ENCODE results near the gene KCNG2. TPM values are rescaled to one million over a fixed set of nuclear protein-coding genes. Genes with fewer than 3 reads are reported as not detected.

KCNG2 gene
- total and polyA plus RNA-seq, 9 of the 15 experiments (the other 6 are each of a cell fraction or from before 2014, with no cell fraction given) = not detected

- TF ChIP-seq UBTF (IDR thresholded peaks at IDR 0.05; ENCODE audit: borderline replicate concordance in 1 of 2, low read depth in 2 of 2, low read length in 2 of 2) = no peak
These were observed 106.1 kb downstream of the KCNG2 start (continued) for GRCh38 chr18:79903787-79904356.

GRCh38 chr18:79904357-79905147, 106.8 kb downstream of the KCNG2 start:
- H3K9me3 ChIP-seq (replicated peaks; ENCODE audit: control insufficient read depth, insufficient read depth, low read depth, low read length) = peaks cover 2% of the 10 kb centered on the region; the same call in 1 of the 2 replicates
- no peaks in the 10 kb centered on the region for H3K79me2 ChIP-seq (ENCODE audit: control insufficient read depth, insufficient read depth, low read length)
- no peak overlapping the region for H2AFZ ChIP-seq (ENCODE audit: low read depth, low read length)
- no peak overlapping the region for H3K9ac ChIP-seq (ENCODE audit: insufficient read depth in 1 of 2, low read depth in 2 of 2, low read length in 2 of 2)
- H3K27me3 ChIP-seq (ENCODE audit: control insufficient read depth in 2 of 2, insufficient read depth in 2 of 2, low read length in 2 of 2) = no peaks in the 10 kb centered on the region
- TF ChIP-seq ZNF655 (CRISPR knock-in tag; IDR thresholded peaks at IDR 0.05) = no peak
- TF ChIP-seq NCOA4 (IDR thresholded peaks at IDR 0.05; ENCODE audit: partially characterized antibody) = no peak
- no peak for TF ChIP-seq ZNF76 (CRISPR knock-in tag; IDR thresholded peaks at IDR 0.05; ENCODE audit: borderline replicate concordance)
- TF ChIP-seq EWSR1 (IDR thresholded peaks at IDR 0.05; ENCODE audit: borderline replicate concordance, low read depth, partially characterized antibody) = no peak
- no peak for TF ChIP-seq HCFC1 (IDR thresholded peaks at IDR 0.05; ENCODE audit: low read depth, low read length)
- ChIA-PET CTCF (ENCODE audit: low intra/inter-chr PET ratio) (no interaction called here), POLR2A (no interaction called here)
- BruUV-seq (replicated peaks) = no TSS peak
- H3K4me3 ChIP-seq = no peak overlapping the region
- WGBS (ENCODE audit: insufficient coverage, low coverage, missing lambda C conversion rate) = 87% methylated on average over 8 of the region's 27 CpGs
- H3K36me3 ChIP-seq (ENCODE audit: control insufficient read depth, insufficient read depth, low read length) = no peaks in the 10 kb centered on the region
- ATAC-seq (no peak), FAIRE-seq (no peak), DNase-seq (ENCODE audit: extremely low read depth in 1 of 4, low spot score in 3 of 4) (no peak)
- peaks cover 0 to 4% of the 10 kb centered on the region in 2 experiments; a peak in 1 of 5 replicates for H3K4me1 ChIP-seq (replicated peaks in 1 of 2; ENCODE audit: control insufficient read depth in 2 of 2, insufficient read depth in 2 of 2, low read length in 2 of 2)
- H4K20me1 ChIP-seq (replicated peaks; ENCODE audit: control insufficient read depth, insufficient read depth, low read length) = no peaks in the 10 kb centered on the region
- H3K27ac ChIP-seq (ENCODE audit: extremely low read depth, low read depth, low read length) = no peak overlapping the region
- H3K4me2 ChIP-seq (ENCODE audit: insufficient read depth, low read length) = no peak overlapping the region
- H3K9me1 ChIP-seq (ENCODE audit: control insufficient read depth, insufficient read depth, low read length) = no peaks in the 10 kb centered on the region
- in situ Hi-C loops (cut with MboI) (no loop called here), intact Hi-C loops (cut with micrococcal nuclease) (no loop called here)

Measured in K562 (cell line).